ENCODE results near the gene GRM5.

GRM5 gene

GRCh38 chr11:88619656-88620385 lies 446.0 kb downstream of the GRM5 start:
- Histone ChIP-seq H3K4me1 (ENCODE audit: control insufficient read depth, insufficient read depth, low read length, poor library complexity, severe bottlenecking) (no peaks in the 10 kb centered on the region), H3K9me3 (ENCODE audit: control insufficient read depth, low read length) (no peaks in the 10 kb centered on the region), H3K4me3 (ENCODE audit: extremely low read depth, insufficient read depth, low read length, poor library complexity, severe bottlenecking) (no peak overlapping the region), H3K36me3 (ENCODE audit: control insufficient read depth, insufficient read depth, low read length) (no peaks in the 10 kb centered on the region), H3K27ac (ENCODE audit: low read depth, low read length, severe bottlenecking) (no peak overlapping the region)

DNA sequence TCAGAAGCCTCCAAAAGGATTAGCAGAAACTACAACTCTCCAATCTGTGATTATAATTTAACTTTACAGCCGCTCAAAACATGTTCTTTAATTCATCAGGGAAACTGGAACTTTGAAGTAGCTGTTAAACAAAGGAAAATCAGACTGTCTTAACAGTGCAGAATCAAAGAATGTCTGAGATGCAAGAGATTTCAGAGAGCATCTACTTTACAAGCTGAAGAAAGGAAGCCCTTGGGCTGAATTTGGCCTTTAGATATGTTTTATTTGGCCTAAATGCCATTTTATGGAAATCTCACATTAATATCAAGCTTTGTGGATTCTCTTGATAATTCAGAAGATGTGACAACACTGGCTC lies 446.7 kb downstream of the GRM5 start:
- Histone ChIP-seq H3K4me3 (ENCODE audit: extremely low read depth, insufficient read depth, low read length, poor library complexity, severe bottlenecking) (no peak overlapping the region), H3K27ac (ENCODE audit: low read depth, low read length, severe bottlenecking) (no peak overlapping the region), H3K4me1 (ENCODE audit: control insufficient read depth, insufficient read depth, low read length, poor library complexity, severe bottlenecking) (no peaks in the 10 kb centered on the region), H3K36me3 (ENCODE audit: control insufficient read depth, insufficient read depth, low read length) (no peaks in the 10 kb centered on the region), H3K9me3 (ENCODE audit: control insufficient read depth, low read length) (no peaks in the 10 kb centered on the region)
- 100% methylated on average over 1 of the region's 1 CpG for WGBS, 2 experiments (ENCODE audit: insufficient coverage in 2 of 2)

GRCh38 chr11:88618327-88619070 lies 447.3 kb downstream of the GRM5 start:
- Histone ChIP-seq H3K4me3 (ENCODE audit: extremely low read depth, insufficient read depth, low read length, poor library complexity, severe bottlenecking) (no peak overlapping the region), H3K9me3 (ENCODE audit: control insufficient read depth, low read length) (no peaks in the 10 kb centered on the region), H3K4me1 (ENCODE audit: control insufficient read depth, insufficient read depth, low read length, poor library complexity, severe bottlenecking) (no peaks in the 10 kb centered on the region), H3K27ac (ENCODE audit: low read depth, low read length, severe bottlenecking) (no peak overlapping the region), H3K36me3 (ENCODE audit: control insufficient read depth, insufficient read depth, low read length) (no peaks in the 10 kb centered on the region)
- WGBS, 2 experiments (ENCODE audit: insufficient coverage in 2 of 2), result 57% methylated on average over 1 to 4 of the region's 5 CpGs

GRCh38 chr11:88617226-88617625 lies 448.6 kb downstream of the GRM5 start:
- Histone ChIP-seq H3K4me3 (ENCODE audit: extremely low read depth, insufficient read depth, low read length, poor library complexity, severe bottlenecking) (no peak overlapping the region), H3K27ac (ENCODE audit: low read depth, low read length, severe bottlenecking) (no peak overlapping the region), H3K36me3 (ENCODE audit: control insufficient read depth, insufficient read depth, low read length) (no peaks in the 10 kb centered on the region), H3K9me3 (ENCODE audit: control insufficient read depth, low read length) (no peaks in the 10 kb centered on the region), H3K4me1 (ENCODE audit: control insufficient read depth, insufficient read depth, low read length, poor library complexity, severe bottlenecking) (no peaks in the 10 kb centered on the region)
- WGBS, 2 experiments (ENCODE audit: insufficient coverage in 2 of 2), result 100% methylated on average over 1 of the region's 1 CpG; no CpG with 5 or more reads in 1 of the 2 experiments

DNA sequence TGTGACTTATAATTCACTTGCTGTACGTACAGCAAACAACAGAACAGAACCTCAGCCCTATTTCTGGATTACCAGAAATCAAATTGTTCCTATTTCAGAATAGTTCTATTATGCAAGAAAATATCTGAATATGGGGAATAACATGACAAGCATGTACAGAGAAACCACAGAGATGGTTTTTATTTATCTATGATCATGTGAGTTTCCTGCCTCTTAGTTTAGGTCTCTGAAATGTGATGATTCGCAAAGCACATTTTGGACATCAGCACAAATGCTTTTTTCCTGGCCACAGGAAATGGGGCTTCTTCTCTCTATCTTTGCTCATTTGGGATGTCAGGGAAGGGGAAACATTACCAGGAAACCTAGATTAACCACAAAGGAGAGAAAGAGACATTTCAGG lies 461.5 kb downstream of the GRM5 start:
- H3K9me3 ChIP-seq (ENCODE audit: control insufficient read depth, low read length), result no peaks in the 10 kb centered on the region
- H3K4me3 ChIP-seq (ENCODE audit: extremely low read depth, insufficient read depth, low read length, poor library complexity, severe bottlenecking), result no peak overlapping the region
- WGBS, 2 experiments (ENCODE audit: insufficient coverage in 2 of 2), result 88% methylated on average over 1 of the region's 2 CpGs; no CpG with 5 or more reads in 1 of the 2 experiments
- peaks cover 13% of the 10 kb centered on the region for H3K4me1 ChIP-seq (ENCODE audit: control insufficient read depth, insufficient read depth, low read length, poor library complexity, severe bottlenecking)
- no peaks in the 10 kb centered on the region for H3K36me3 ChIP-seq (ENCODE audit: control insufficient read depth, insufficient read depth, low read length)
- no peak overlapping the region for H3K27ac ChIP-seq (ENCODE audit: low read depth, low read length, severe bottlenecking)

DNA sequence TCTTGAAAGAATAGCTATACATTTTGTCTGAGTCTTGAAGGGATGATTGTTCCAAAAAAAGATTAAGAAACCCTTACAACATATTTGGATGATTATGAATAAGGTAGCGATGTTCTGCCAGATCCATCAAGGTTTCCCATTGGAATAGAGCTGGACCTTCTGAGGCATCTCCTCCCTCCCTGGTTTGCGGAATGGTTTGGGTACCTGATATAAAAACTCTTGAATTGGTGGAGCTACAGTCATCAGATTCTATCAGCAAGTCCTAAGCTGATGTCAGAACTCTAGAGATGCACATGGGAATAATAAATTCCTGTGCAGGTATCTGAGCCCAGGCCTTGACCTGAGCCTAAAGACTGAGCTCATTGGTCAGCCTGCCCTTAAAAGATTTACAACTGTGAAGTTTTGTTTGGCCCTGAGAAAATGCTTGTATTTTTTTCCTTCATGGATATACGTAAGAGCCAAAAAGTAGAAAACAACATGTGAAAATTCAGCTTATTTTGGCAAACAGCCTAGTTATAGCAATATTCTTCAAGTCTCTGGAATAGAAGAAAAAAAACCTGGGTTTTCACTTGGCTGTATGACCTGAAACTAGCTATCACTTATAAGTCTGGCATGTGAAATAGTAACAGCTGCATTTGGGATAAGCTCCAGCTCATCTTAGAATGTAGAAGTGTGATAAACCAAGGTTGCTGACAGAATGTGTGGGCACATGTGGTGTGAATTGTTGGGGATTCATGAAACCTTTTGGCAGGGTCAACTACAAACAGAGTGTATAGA lies 462.5 kb downstream of the GRM5 start:
- Histone ChIP-seq H3K36me3 (ENCODE audit: control insufficient read depth, insufficient read depth, low read length) (no peaks in the 10 kb centered on the region), H3K27ac (ENCODE audit: low read depth, low read length, severe bottlenecking) (no peak overlapping the region), H3K9me3 (ENCODE audit: control insufficient read depth, low read length) (no peaks in the 10 kb centered on the region), H3K4me1 (ENCODE audit: control insufficient read depth, insufficient read depth, low read length, poor library complexity, severe bottlenecking) (peaks cover 13% of the 10 kb centered on the region), H3K4me3 (ENCODE audit: extremely low read depth, insufficient read depth, low read length, poor library complexity, severe bottlenecking) (no peak overlapping the region)
- 86% methylated on average over 1 of the region's 3 CpGs; no CpG with 5 or more reads in 1 of the 2 experiments for WGBS, 2 experiments (ENCODE audit: insufficient coverage in 2 of 2)

GRCh38 chr11:88597387-88597786 lies 468.4 kb downstream of the GRM5 start:
- WGBS, 2 experiments (ENCODE audit: insufficient coverage in 2 of 2), result no CpG with 5 or more reads among the region's 2 CpGs
- Histone ChIP-seq H3K36me3 (ENCODE audit: control insufficient read depth, insufficient read depth, low read length) (no peaks in the 10 kb centered on the region), H3K9me3 (ENCODE audit: control insufficient read depth, low read length) (no peaks in the 10 kb centered on the region), H3K4me3 (ENCODE audit: extremely low read depth, insufficient read depth, low read length, poor library complexity, severe bottlenecking) (no peak overlapping the region), H3K27ac (ENCODE audit: low read depth, low read length, severe bottlenecking) (no peak overlapping the region), H3K4me1 (ENCODE audit: control insufficient read depth, insufficient read depth, low read length, poor library complexity, severe bottlenecking) (peaks cover under 1% of the 10 kb centered on the region)

GRCh38 chr11:88596786-88597185 lies 469.0 kb downstream of the GRM5 start:
- no peak overlapping the region for H3K27ac ChIP-seq (ENCODE audit: low read depth, low read length, severe bottlenecking)
- no CpG with 5 or more reads among the region's 2 CpGs for WGBS, 2 experiments (ENCODE audit: insufficient coverage in 2 of 2)
- H3K4me3 ChIP-seq (ENCODE audit: extremely low read depth, insufficient read depth, low read length, poor library complexity, severe bottlenecking), result no peak overlapping the region
- H3K36me3 ChIP-seq (ENCODE audit: control insufficient read depth, insufficient read depth, low read length), result no peaks in the 10 kb centered on the region
- no peaks in the 10 kb centered on the region for H3K4me1 ChIP-seq (ENCODE audit: control insufficient read depth, insufficient read depth, low read length, poor library complexity, severe bottlenecking)
- H3K9me3 ChIP-seq (ENCODE audit: control insufficient read depth, low read length), result no peaks in the 10 kb centered on the region

DNA sequence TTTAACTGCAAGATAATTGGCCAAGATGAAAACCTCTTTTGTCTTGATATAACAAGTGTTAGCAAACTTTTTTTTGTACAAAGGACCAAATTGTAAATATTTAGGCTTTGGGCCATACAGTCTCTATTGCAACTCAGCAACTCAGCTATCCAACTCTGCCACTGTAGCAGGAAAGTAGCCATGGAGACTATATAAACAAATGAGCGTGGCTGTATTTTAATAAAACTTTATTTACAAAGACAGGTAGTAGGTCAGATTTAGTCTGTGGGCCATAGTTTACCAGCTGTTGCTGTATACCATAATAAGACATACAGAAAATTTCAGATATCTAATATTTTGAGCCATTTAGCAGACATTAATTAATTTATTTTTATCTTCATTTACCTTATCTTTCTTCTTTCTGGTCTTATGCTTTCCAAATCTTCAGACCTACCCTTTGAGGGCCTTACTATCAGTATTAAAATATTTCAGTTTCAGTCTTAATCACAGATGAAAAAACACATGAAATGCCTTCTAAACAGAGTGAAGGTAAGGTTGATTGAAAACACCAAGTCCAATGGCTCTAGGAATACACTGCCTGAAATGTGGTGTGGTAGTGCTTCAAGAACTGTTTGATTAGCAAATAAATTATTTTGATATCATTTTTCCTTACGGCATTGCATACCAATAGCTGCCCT lies 471.4 kb downstream of the GRM5 start:
- Histone ChIP-seq H3K9me3 (ENCODE audit: control insufficient read depth, low read length) (no peaks in the 10 kb centered on the region), H3K36me3 (ENCODE audit: control insufficient read depth, insufficient read depth, low read length) (no peaks in the 10 kb centered on the region), H3K4me3 (ENCODE audit: extremely low read depth, insufficient read depth, low read length, poor library complexity, severe bottlenecking) (no peak overlapping the region), H3K27ac (ENCODE audit: low read depth, low read length, severe bottlenecking) (no peak overlapping the region), H3K4me1 (ENCODE audit: control insufficient read depth, insufficient read depth, low read length, poor library complexity, severe bottlenecking) (no peaks in the 10 kb centered on the region)
- WGBS, 2 experiments (ENCODE audit: insufficient coverage in 2 of 2), result 83% methylated on average over 1 of the region's 2 CpGs; no CpG with 5 or more reads in 1 of the 2 experiments

GRCh38 chr11:88590361-88590760 lies 475.4 kb downstream of the GRM5 start:
- no peak overlapping the region for H3K4me3 ChIP-seq (ENCODE audit: extremely low read depth, insufficient read depth, low read length, poor library complexity, severe bottlenecking)
- H3K36me3 ChIP-seq (ENCODE audit: control insufficient read depth, insufficient read depth, low read length), result no peaks in the 10 kb centered on the region
- no peak overlapping the region for H3K27ac ChIP-seq (ENCODE audit: low read depth, low read length, severe bottlenecking)
- H3K9me3 ChIP-seq (ENCODE audit: control insufficient read depth, low read length), result no peaks in the 10 kb centered on the region
- H3K4me1 ChIP-seq (ENCODE audit: control insufficient read depth, insufficient read depth, low read length, poor library complexity, severe bottlenecking), result no peaks in the 10 kb centered on the region
- no CpG with 5 or more reads among the region's 3 CpGs for WGBS, 2 experiments (ENCODE audit: insufficient coverage in 2 of 2)
